GM18511 (cell line): ENCODE measurements around the gene DBH.

Experiments
- ATAC-seq: cut with Tn5 transposase; IDR thresholded peaks from one replicate; pipeline ENCODE4 v1.9.1; 2021; ENCODE audit warnings: mild to moderate bottlenecking, moderate library complexity; ENCODE audit not compliant: unreplicated experiment

The DBH gene

GRCh38 chr9:133604214-133604613 is 31.9 kb upstream of the DBH start:
- ATAC-seq: no peak

GRCh38 chr9:133604856-133605255 is 31.3 kb upstream of the DBH start:
- ATAC-seq: no peak

GRCh38 chr9:133605446-133605845 is 30.7 kb upstream of the DBH start:
- ATAC-seq: no peak

DNA sequence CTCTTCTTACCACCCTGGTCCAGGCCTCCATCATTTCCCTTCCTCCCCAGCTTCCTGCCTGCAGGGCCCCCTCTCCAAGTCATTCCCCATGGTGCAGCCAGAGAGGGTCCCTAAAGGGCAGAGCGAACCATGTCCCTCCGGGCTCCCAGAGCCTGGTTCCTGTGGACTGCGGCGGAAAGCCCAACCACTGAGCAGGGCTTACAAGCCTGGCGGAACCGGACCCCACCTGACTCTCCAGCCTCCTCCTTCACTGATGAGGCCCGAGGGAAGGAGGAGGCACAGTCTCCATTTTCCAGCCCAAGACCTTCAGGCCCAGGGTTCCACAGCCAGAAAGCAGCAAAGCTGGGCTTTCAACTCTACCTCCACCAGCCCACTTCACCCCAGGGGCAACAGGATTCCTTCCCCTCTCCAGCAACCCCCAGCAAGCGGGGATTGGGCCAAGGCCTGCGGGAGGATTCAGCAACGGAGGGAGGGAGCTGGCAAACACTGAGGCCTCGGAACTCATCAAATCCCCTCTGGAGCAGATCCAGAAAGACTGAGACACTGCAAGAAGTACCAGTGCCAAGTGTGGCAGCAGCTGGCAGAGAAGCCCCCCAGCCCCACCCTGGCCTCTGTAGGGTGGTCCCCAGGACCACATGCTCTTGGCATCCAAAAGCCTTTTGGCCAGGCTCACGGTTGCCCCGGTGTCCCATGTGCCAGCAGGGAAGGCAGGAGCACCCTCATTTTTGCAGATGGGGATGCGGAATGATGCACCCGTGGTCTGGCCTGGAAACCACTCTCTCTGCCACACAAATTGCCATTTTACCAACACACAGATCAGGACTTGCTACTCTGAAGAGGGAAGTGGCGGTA is 30.1 kb upstream of the DBH start:
- ATAC-seq: no peak

DNA sequence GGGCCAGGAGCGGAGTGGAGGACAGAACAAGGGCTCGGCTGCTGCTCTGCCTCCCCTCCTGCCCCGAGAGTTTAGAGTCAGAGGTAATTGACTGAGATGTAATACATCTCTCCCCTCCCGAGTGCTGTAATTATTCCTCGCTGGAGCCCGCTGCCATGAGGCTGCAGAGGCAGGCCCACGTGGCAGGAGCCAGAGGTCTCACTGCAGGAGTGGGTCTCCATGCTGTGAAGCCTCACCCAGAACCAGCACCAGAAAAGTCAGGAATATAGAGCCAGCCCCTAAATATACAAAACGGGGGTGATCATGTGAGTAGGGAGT is 29.5 kb upstream of the DBH start:
- ATAC-seq: no peak

DNA sequence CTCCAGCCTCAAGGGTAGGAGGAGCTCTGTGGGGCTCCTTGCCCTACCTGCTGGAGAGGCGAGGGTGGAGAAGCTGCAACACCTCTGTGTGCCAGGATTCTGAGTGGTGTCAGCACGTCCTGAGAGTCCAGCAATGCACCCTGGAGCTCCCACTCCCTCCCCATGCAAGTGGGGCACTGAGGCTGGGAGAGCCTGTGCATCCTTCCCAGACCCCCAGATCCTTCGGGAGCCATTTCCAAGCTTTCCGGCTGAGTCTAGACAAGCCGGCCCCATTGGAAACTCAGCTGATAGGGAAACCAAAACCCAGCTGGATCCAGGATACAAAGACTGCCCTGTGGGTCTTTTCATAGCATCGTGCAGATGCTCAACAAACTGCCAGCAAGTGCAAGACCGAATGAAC is 28.8 kb upstream of the DBH start:
- ATAC-seq: no peak

- ATAC-seq: no peak
These were observed 28.2 kb upstream of the DBH start for GRCh38 chr9:133607976-133608375.

GRCh38 chr9:133608382-133608781 is 27.8 kb upstream of the DBH start:
- no peak for ATAC-seq

GRCh38 chr9:133608889-133609288 is 27.3 kb upstream of the DBH start:
- no peak for ATAC-seq

DNA sequence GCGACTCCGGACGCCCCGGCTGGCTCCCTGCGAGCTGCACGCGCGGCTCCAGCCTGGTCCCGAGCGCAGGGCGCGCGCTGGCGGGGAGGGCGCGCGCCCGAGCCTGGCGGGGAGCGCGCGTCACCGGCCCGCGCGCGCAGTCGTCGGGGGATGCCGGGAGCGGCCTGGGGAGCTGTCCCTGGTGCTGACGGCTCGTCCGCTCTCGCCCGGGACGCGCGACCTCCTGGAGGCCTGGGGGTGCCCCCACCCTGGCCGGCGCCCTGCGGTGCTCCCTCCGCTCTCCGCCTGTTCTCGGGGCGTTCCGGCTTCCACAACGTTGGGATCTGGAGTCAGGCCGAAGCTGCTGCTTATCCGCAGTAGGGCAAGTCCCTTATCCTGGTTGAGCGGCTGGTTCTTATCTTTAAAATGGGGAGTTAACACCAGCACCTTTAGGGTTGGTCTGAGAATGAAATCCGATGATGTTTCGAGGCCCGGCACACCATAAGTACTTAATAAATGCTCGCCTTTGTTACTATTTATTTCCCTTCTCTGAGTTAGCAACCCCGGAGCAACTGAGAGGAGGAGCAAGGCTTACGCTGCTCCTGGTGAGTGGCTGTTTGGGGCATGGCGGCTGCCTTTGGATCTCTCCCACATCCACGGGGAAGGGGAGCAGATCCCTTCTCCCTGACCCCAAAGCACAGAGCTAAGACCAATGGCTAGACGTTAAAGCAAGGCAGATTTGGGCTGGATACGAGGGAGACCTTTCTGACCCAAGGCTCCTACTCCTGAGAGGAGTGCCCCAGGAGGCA is 26.7 kb upstream of the DBH start, which contains the start of gene FAM163B:
TSS of gene FAM163B (minus strand) at position 79 of the 788 bp plus-strand sequence. CDS start 29,166 bp downstream, outside the sequence.
- ATAC-seq: no peak

DNA sequence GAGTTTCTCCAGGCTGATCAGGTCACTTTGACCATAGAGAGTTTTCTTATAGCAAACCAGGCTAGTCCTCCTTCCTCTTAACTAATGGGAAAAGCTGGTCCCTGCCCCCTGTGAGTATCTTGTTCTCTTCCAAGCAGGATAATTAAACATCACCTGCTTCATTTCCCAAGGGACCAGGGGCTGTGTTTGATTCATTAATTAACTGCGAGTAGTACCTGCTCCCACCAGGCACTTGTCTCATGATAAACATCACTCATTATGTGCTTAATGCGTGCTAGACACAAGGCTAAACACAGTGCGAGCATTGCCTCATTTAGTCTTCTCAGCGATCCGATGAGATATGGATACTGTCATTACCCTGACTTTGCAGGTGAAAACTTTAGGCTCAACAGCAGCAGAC is 25.3 kb upstream of the DBH start:
- no peak for ATAC-seq

GRCh38 chr9:133612051-133612450 is 24.1 kb upstream of the DBH start:
- ATAC-seq: no peak

DNA sequence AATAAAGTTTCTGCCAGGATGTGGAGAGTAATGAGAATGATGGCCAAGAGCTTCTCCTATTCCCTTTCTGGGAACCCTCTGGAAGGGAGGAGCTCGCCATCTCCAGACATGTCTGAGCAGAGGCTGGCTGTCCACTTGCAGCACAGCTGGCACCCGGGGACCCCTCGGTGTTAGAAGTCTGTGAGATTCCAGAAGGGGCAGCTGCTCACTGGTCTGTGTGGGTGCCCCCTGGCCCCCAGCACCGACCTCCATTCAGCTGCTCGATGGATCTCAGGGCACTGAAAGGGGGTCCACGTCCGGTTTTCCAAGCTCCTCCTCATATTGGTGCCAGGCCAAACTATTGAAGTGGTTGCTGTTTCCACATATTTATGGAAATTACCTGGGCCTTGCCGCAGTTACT is 23.3 kb upstream of the DBH start:
- no peak for ATAC-seq

GRCh38 chr9:133613432-133613831 is 22.7 kb upstream of the DBH start:
- ATAC-seq: no peak

DNA sequence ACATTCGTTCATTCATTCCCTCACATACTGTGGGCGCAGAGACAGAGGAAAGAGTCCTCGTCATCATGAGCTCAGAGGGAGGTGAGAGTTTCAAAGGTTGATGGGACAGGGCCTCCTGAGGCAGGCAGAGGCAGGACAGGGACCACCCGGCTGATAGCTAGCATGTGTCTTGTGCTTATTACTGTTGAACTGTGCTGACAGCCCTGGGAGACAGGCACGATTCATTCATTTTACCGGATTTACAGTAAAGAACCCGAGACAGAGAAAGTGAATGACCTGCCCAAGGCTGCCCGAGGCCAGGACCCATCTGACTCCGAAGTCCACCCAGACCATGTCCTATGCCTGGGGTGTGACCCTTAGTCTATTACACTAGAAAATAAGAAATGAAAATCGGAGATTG is 22.1 kb upstream of the DBH start:
- no peak for ATAC-seq

DNA sequence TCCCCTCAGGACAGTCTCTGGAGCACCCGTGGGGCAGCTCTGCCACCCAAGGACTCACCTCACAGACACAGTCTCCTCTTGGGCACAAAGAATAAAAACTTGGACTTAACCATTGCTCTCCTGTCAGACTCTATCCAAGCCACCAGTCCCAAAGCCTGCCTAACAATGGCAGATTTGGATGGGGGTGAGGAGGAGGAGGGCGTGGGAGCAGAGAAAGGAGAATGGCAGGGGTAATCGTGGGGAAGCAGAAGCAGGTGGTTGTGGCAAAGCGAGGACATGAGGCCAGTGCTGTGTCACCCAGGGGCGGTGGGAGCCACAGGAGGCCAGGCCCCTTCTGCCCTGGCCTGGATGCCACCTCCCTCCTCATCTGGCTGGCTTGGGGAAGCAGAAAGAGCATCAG is 21.5 kb upstream of the DBH start:
- no peak for ATAC-seq

DNA sequence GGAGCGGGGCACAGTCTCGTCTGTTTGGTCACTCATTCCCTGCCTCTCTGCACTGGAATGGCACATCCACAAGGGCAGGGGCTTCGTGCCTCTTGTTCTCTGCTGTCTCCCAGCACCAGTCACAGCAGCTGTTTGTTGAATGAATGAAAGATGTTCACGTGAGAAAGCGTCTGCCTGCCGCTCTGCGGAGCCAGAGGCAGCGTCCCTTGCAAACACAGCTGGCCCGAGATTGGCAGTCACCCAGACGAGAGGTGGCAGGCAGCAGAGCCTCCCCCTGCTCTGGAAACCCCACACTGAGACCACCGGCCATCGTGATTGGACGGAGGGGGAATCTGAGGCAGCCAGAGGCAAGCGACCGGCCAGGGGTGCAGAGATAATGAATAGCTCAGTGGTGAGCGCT is 21.0 kb upstream of the DBH start:
- no peak for ATAC-seq

DNA sequence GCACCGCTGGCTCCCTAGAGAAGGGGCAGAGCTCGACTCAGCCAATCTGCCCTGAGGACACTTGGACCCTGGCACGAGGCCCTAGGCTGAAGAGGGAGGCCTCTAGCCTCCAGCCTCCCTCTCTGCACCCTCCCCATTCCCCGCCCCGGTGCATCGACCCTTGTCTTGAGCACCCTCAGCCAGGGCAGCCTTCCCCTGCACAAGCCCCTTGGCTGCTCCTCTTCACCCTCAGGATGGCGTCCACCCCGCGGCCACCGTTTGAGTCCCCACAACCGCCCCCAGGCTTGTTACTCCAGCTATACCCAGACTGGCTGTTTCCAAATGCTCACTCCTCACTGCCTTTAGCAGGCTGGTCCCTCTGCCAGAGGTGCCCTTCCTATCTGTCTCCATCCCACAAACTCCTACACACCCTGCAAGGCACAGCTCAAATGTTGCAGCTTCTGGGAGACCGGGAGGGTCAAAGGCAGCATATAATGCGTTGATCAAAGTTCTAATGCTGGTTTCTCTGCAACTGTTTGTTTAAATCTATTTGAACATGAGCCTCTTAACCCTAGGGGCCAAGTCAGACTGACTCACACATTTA is 20.5 kb upstream of the DBH start:
- no peak for ATAC-seq

DNA sequence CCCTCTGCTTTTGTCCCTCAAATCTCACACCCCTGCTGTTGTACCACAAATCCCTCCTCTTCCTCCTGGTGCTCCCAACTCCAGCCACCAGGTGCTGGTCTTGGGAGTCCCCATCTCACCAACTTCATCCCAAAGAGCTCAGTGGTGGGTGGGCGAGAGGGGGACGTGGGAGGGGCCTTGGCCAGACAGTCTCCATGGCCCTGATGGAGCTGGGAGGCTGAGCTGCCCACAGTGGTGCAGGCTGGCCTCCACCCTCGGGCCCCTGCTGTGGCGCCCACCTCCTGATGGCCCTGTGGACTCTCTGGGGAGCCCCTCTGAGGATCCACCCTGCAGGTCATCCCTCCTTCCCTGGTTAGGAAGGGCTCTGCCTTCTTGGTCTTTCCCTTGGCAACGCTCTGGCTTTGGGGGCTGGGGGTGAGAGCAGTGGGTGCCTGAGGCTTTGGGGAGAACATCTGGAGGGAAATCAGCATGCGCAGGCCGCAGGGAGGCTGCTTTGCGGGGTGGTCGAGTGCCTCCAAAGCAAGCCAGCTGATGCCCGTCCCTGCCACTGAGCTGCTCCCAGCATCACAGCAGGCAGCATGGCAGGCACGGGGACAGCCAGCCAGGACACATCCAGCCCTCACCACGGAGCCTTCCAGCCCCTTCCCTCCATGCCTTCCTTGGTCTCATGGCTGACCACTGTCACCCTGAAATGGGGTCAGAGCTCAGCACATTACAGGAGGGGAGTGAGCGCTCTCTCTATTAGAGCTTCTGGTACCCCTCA is 19.3 kb upstream of the DBH start:
- no peak for ATAC-seq

DNA sequence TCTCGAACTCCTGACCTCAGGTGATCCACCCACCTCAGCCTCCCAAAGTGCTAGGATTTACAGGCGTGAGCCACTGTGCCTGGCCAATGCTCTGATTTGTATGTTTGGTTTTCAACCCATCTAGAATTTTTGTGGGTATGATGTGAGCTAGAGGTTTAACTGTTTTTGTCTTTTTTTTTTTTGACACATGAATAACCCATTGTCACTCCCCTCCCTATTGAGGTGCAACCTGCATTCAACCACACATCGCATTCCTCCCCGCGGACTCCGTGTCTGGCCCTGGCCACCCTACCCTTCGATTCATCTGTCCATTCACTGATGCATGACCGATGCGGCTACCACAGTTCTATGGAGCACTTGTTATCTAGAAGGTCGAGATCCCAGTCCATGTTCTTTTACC is 17.4 kb upstream of the DBH start:
- ATAC-seq: no peak

DNA sequence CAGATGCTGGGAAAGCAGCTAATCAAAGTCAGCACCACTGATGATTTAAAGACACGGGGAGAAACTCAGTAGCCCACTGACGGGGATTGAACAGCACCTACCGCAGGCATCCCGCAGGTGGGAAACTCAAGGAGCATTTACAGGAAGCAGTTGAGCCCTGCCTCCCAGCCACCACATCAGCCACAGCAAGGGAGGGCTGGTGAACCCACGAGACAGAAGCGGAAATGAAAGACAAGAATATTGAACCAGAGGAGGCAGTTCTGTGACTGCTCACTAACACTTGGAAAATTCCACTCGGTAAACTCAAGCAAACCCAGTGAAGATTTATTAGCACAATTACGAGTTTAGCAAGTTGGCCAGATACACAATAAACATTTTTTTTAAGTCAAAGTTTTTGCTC is 16.4 kb upstream of the DBH start:
- ATAC-seq: no peak
